IPS-20b (cell line): ENCODE results near the gene PLAC8.
"Not testable (repeated sequence)": the region's sequence is repeated elsewhere in the genome, so short reads cannot be mapped to it uniquely, and the experiment has no call there.

Source experiments
- H3K27ac ChIP-seq: one replicate; pipeline ENCODE4 v1.5.1; 2013; ENCODE audit warnings: low read length
- H3K27me3 ChIP-seq: 2 replicates; pipeline ENCODE4 v1.6.1; 2013; ENCODE audit warnings: mild to moderate bottlenecking, low read length, inconsistent platforms; ENCODE audit not compliant: insufficient read depth
- H3K36me3 ChIP-seq: 2 replicates; pipeline ENCODE4 v1.6.1; 2013; ENCODE audit warnings: low read depth, mild to moderate bottlenecking, inconsistent platforms, low read length, moderate library complexity; ENCODE audit not compliant: insufficient read depth
- H3K4me1 ChIP-seq: 2 replicates; pipeline ENCODE4 v1.6.1; 2013; ENCODE audit warnings: mild to moderate bottlenecking, control low read depth, inconsistent platforms, low read length, moderate library complexity; ENCODE audit not compliant: insufficient read depth
- H3K4me3 ChIP-seq: 2 replicates; pipeline ENCODE4 v1.5.1; 2013; ENCODE audit warnings: mild to moderate bottlenecking, low read length, inconsistent platforms
- H3K9ac ChIP-seq: 2 replicates; pipeline ENCODE4 v1.6.1; 2013; ENCODE audit warnings: low read depth, mild to moderate bottlenecking, inconsistent platforms, low read length, moderate library complexity
- H3K9me3 ChIP-seq: 2 replicates; pipeline ENCODE4 v1.6.1; 2013; ENCODE audit warnings: mild to moderate bottlenecking, low read depth, low read length, inconsistent platforms; ENCODE audit not compliant: insufficient read depth

Gene PLAC8

DNA sequence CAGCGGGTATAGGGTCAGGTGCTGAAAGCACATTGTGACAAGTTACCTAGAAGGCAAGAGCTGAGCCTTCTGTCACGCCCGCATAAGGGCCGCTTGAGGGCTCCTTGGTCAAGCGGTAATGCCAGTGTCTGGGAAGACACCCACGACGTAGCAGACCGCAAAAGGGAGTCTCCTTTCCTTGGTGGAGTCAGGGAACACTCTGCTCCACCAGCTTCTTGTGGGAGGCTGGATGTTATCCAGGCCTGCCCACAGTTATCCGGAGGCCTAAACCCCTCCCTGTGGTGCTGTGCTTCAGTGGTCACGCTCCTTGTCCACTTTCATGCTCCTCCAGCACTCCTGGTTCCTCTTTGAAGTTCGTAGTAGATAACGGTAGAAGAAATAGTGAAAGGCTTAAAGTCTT is 29.6 kb downstream of the PLAC8 start:
- H3K4me1 ChIP-seq, H3K9ac ChIP-seq, H3K4me3 ChIP-seq, H3K27me3 ChIP-seq, H3K27ac ChIP-seq, H3K9me3 ChIP-seq, H3K36me3 ChIP-seq: not testable (repeated sequence)

DNA sequence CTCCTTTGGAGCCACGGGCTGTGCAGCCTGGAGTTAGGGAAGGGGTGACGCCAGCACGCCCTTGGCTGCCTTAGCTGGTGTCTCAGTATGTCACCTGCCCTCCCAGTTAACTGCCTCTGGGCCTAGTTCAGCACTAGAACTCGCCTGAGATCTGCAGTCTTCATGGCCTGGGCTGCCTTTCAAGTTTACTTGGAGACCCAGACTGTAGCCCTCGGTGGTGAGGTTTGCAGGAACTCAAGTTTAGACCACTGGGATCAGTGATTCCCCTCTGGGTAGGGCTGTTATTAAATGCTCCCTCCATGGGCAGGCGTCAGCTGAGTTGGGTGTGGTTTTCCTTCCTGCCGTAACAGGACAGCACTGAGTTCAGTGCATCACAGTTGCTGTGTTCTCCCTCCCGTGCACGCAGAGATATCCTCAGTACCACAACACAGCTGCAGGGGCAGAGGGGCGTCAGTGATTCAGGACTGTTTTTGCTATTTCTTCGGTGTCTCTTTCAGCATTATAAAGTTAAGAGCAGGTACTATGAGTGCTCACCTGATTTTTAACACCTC is 30.5 kb downstream of the PLAC8 start:
- no peak overlapping the region for H3K4me3 ChIP-seq
- H3K9me3 ChIP-seq = no peaks in the 10 kb centered on the region
- no peaks in the 10 kb centered on the region for H3K27me3 ChIP-seq
- no peak overlapping the region for H3K27ac ChIP-seq
- no peaks in the 10 kb centered on the region for H3K36me3 ChIP-seq
- H3K4me1 ChIP-seq = no peaks in the 10 kb centered on the region
- no peak overlapping the region for H3K9ac ChIP-seq

DNA sequence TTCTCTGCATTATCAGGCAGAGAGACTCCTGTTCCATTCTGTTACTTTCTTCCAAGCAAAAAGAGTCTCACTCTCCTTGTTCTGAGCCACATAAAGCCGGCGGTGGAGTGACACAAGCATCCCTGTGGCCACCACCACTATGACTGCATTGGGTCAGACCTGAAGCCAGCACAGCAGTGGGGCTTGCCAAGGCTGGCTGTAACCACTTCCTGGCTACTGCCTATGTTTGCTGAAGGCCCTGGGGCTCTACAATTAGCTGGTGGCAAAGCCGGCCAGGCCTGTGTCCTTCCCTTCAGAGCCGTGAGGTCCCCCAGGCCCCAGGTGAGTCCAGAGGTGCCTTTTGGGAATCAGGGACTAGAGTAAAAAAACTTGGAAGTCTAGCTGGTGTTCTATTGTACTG is 31.8 kb downstream of the PLAC8 start:
- Histone ChIP-seq H3K36me3 (no peaks in the 10 kb centered on the region), H3K27ac (no peak overlapping the region)

DNA sequence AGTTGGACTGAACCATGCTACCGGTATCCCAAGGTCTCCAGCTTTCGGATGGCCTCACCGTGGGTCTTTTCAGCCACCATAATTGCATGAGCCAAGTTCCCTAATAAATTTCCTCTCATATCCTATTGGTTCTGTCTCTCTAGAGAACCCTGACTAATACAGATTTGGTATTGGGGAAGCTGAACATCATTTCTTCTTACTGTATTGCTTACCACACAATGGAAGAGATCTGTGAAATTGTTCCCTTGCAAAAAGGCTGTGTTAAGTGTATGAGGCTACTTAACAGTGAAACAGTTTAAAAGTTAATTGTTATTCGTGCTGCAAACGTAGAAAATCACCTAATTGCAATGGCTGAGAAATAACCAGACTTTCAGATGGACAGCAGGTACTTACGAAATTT is 34.0 kb downstream of the PLAC8 start:
- Histone ChIP-seq H3K4me1 (no peaks in the 10 kb centered on the region), H3K4me3 (no peak overlapping the region), H3K27ac (no peak overlapping the region), H3K36me3 (peaks cover 6% of the 10 kb centered on the region), H3K9me3 (no peaks in the 10 kb centered on the region), H3K9ac (no peak overlapping the region), H3K27me3 (no peaks in the 10 kb centered on the region)

More for the DNA sequence above, 31.8 kb downstream of the PLAC8 start:
- no peak overlapping the region for H3K9ac ChIP-seq
- H3K27me3 ChIP-seq = no peaks in the 10 kb centered on the region
- no peaks in the 10 kb centered on the region for H3K4me1 ChIP-seq
- H3K9me3 ChIP-seq = no peaks in the 10 kb centered on the region
- no peak overlapping the region for H3K4me3 ChIP-seq

DNA sequence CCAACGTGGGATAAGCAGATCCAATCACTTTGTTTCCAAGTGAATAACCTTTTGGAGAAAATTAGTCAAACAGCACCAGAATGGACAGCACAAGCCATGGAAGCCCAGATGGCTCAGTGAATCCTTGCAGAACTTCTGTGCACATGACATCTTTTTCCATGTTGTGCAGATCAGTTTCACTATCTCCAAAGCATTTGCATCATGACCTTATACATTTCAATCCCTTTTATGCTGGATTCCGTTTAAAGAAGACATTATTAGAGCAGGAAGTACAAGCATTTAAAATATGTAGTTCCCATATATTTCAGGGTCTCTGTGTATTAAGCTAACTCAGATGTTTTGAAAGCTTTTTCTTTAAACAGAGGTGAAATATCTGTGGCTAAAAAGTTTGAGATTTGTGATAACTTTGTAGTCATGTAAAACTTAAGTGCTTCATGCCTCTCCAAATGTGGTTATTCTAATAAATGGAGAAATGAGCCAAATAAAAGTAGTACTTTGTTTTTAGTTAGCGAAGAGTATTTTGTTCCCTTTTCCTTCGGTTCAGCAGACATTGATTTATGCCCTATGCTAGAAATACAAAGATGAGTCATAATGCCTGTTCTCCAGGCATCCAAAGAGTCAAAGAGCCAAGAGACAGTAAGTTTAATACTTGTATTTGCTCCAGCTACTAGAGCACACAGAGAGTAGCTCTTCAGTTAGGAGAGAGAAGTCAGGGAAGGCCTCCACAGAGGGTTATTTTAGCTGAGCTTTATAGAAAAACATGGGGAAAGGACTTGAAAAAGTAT is 39.0 kb downstream of the PLAC8 start:
- Histone ChIP-seq H3K9ac (no peak overlapping the region), H3K27me3 (no peaks in the 10 kb centered on the region), H3K4me3 (no peak overlapping the region), H3K9me3 (no peaks in the 10 kb centered on the region), H3K27ac (no peak overlapping the region), H3K36me3 (peaks cover 24% of the 10 kb centered on the region), H3K4me1 (no peaks in the 10 kb centered on the region)

GRCh38 chr4:83074783-83075182 is 39.7 kb downstream of the PLAC8 start:
- H3K9ac ChIP-seq, H3K27me3 ChIP-seq, H3K4me3 ChIP-seq, H3K9me3 ChIP-seq, H3K27ac ChIP-seq, H3K4me1 ChIP-seq: not testable (repeated sequence)
- peaks cover 31% of the 10 kb centered on the region for H3K36me3 ChIP-seq

- Histone ChIP-seq H3K27me3 (no peaks in the 10 kb centered on the region), H3K9ac (no peak overlapping the region), H3K4me1 (no peaks in the 10 kb centered on the region), H3K36me3 (peaks cover 35% of the 10 kb centered on the region), H3K27ac (no peak overlapping the region), H3K9me3 (no peaks in the 10 kb centered on the region), H3K4me3 (no peak overlapping the region)
Observed at GRCh38 chr4:83074086-83074704, 40.3 kb downstream of the PLAC8 start.

- H3K9me3 ChIP-seq = no peaks in the 10 kb centered on the region
- H3K27me3 ChIP-seq = no peaks in the 10 kb centered on the region
- H3K36me3 ChIP-seq = peaks cover 58% of the 10 kb centered on the region
- H3K27ac ChIP-seq = no peak overlapping the region
- H3K9ac ChIP-seq = no peak overlapping the region
- H3K4me3 ChIP-seq = no peak overlapping the region
- no peaks in the 10 kb centered on the region for H3K4me1 ChIP-seq
Observed at GRCh38 chr4:83071116-83071515, 43.4 kb downstream of the PLAC8 start.

GRCh38 chr4:83067058-83067639 is 47.4 kb downstream of the PLAC8 start:
- H3K9ac ChIP-seq = no peak overlapping the region
- no peak overlapping the region for H3K27ac ChIP-seq
- H3K36me3 ChIP-seq = peaks cover 68% of the 10 kb centered on the region
- H3K27me3 ChIP-seq = no peaks in the 10 kb centered on the region
- no peaks in the 10 kb centered on the region for H3K4me1 ChIP-seq
- H3K4me3 ChIP-seq = no peak overlapping the region
- no peaks in the 10 kb centered on the region for H3K9me3 ChIP-seq

DNA sequence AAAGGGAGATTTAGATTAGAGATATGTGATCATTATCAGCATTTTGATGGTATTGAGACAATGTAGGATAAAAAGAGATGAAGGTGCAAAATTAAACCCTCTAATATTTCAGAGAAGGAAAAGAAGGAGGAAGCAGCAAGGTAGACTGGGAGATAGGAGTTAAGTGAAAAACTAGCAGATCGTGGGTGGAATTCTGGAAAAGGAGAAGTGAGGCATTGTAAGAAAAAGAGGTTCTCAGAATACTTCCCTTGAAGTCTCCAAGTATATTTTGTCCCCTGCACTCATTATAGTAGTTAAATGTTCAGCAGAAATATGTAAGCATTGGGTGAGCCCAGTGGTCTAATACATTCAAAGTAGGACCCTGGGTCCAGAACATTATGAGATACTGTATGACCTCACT is 49.3 kb downstream of the PLAC8 start:
- no peak overlapping the region for H3K9ac ChIP-seq
- no peaks in the 10 kb centered on the region for H3K9me3 ChIP-seq
- no peak overlapping the region for H3K27ac ChIP-seq
- H3K27me3 ChIP-seq = no peaks in the 10 kb centered on the region
- H3K4me3 ChIP-seq = no peak overlapping the region
- H3K36me3 ChIP-seq = peaks cover 64% of the 10 kb centered on the region
- no peaks in the 10 kb centered on the region for H3K4me1 ChIP-seq

DNA sequence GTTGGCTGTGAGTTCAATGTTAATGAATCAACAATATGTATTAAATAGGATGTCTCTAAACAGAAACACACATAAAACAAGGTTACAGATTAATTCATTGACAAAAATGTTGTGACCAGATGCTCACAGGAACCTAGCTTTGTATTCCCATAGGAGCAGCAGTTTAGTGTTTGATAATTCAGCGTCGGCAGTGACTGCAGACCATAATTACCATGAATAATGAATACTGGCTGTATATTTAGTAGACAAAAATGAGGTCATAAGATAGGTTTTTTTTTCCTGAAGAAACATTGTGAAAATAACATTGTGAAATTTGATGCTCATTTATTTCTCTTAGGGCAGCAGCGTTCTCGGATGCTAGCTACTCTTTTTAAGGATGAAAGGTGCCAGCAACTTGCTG is 51.8 kb downstream of the PLAC8 start:
- H3K9ac ChIP-seq = no peak overlapping the region; the same call in 1 of the 2 replicates
- peaks cover 53% of the 10 kb centered on the region for H3K36me3 ChIP-seq
- H3K27ac ChIP-seq = no peak overlapping the region

DNA sequence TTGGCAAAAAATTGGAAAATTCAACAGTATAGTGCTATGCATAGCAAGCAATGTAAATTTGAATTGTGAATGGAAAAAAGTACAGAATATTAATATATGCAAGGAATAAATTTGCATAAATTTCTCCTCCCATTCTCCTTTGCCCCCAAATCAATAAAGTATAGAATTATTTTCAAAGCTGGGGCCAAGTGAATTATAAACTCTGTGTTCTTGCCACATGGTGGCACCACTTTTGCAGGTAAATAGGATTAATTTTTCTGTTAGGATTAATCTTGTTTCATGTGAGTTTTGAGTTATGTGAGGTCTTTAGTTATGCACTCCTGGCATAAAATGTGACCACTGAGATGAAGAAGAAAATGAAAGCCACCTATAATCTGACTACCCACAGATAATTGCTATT is 59.6 kb downstream of the PLAC8 start:
- H3K4me3 ChIP-seq = no peak overlapping the region
- H3K27me3 ChIP-seq = no peaks in the 10 kb centered on the region
- no peak overlapping the region for H3K27ac ChIP-seq
- H3K9ac ChIP-seq = no peak overlapping the region
- H3K9me3 ChIP-seq = no peaks in the 10 kb centered on the region
- no peaks in the 10 kb centered on the region for H3K4me1 ChIP-seq
- peaks cover 43% of the 10 kb centered on the region for H3K36me3 ChIP-seq

More for the DNA sequence above, 51.8 kb downstream of the PLAC8 start:
- Histone ChIP-seq H3K9me3 (no peaks in the 10 kb centered on the region), H3K4me3 (no peak overlapping the region), H3K4me1 (no peaks in the 10 kb centered on the region), H3K27me3 (no peaks in the 10 kb centered on the region)
